HepG2 (cell line): ENCODE data around the gene RAD51C. TPM values are rescaled to one million over a fixed set of nuclear protein-coding genes. Genes with fewer than 3 reads are reported as not detected.

Experiments used
- ARID2 ChIP-seq: sonication (generic); formaldehyde crosslinking; IDR thresholded peaks from 2 replicates; pipeline ENCODE4 v1.8.1; 2022; ENCODE audit warnings: mild to moderate bottlenecking, missing genetic modification reagents, borderline replicate concordance
- HIC2 ChIP-seq: sonication (generic); formaldehyde crosslinking; IDR thresholded peaks from 2 replicates; pipeline ENCODE4 v1.9.0; 2022; ENCODE audit warnings: low read depth, missing genetic modification reagents
- MIXL1 ChIP-seq: IDR thresholded peaks from 2 replicates; pipeline ENCODE4 v1.6.1; 2016
- NFYC ChIP-seq: IDR thresholded peaks from 2 replicates; pipeline ENCODE4 v1.6.1; 2016; ENCODE audit warnings: missing genetic modification reagents, missing compliant biosample characterization
- THAP11 ChIP-seq: IDR thresholded peaks from 2 replicates; pipeline ENCODE4 v1.6.1; 2016; ENCODE audit warnings: missing biosample characterization, missing genetic modification reagents
- ZFYVE20 ChIP-seq: sonication (generic); formaldehyde crosslinking; IDR thresholded peaks from 2 replicates; pipeline ENCODE4 v1.8.0; 2023; ENCODE audit warnings: low read depth, mild to moderate bottlenecking, moderate library complexity, missing genetic modification reagents, borderline replicate concordance
- ZNF10 ChIP-seq: sonication (generic); formaldehyde crosslinking; IDR thresholded peaks from 2 replicates; pipeline ENCODE4 v1.4.0; 2020; ENCODE audit warnings: mild to moderate bottlenecking, low read depth, missing genetic modification reagents, borderline replicate concordance
- ZNF318 ChIP-seq: sonication (generic); formaldehyde crosslinking; IDR thresholded peaks from 2 replicates; pipeline ENCODE4 v1.4.0; 2020; ENCODE audit warnings: mild to moderate bottlenecking, missing genetic modification reagents
- ZNF670 ChIP-seq: sonication (generic); formaldehyde crosslinking; IDR thresholded peaks from 2 replicates; pipeline ENCODE4 v1.8.0; 2022; ENCODE audit warnings: mild to moderate bottlenecking, missing genetic modification reagents, borderline replicate concordance
- polyA plus RNA-seq, 8 experiments: library from polyadenylated mRNA; depleted of rRNA in 3 of 8; stranded (reverse) in 7 of 8; unstranded in 1 of 8; fragments of >200 nt; fragmentation: Illumina TruSeq in 4 of 8; extraction: Trizol in 4 of 8; gene quantifications; 2 replicates each; pipeline versions ENCODE4 v1.2.1 to v1.2.3, GENCODE V29; 2011 to 2016; ENCODE audit warnings: low read depth in 4 of 8, missing spikeins in 1 of 8, mixed read lengths in 1 of 8; ENCODE audit not compliant: insufficient read depth in 1 of 8
- total RNA-seq, 5 experiments: library from RNA; depleted of rRNA; stranded (reverse); fragments of >200 nt; fragmentation: Illumina TruSeq; extraction: Trizol; gene quantifications; 2 replicates each; pipeline ENCODE4 v1.2.3, GENCODE V29; 2016; ENCODE audit warnings: low read depth in 1 of 5
- TF ChIP-seq, protein P1 (sequence below): sonication (generic); formaldehyde crosslinking; IDR thresholded peaks from 2 replicates; pipeline ENCODE4 v1.4.0; 2020; ENCODE audit warnings: mild to moderate bottlenecking, missing genetic modification reagents
- TF ChIP-seq, protein P2 (sequence below): sonication (generic); formaldehyde crosslinking; IDR thresholded peaks from 2 replicates; pipeline ENCODE4 v1.4.0; 2020; ENCODE audit warnings: missing genetic modification reagents; ENCODE audit errors: not compliant biosample characterization

RAD51C gene
- total and polyA plus RNA-seq, 2 of the 13 experiments (the other 11 are each of a cell fraction or from before 2014, with no cell fraction given): 38.5 to 106 TPM

DNA sequence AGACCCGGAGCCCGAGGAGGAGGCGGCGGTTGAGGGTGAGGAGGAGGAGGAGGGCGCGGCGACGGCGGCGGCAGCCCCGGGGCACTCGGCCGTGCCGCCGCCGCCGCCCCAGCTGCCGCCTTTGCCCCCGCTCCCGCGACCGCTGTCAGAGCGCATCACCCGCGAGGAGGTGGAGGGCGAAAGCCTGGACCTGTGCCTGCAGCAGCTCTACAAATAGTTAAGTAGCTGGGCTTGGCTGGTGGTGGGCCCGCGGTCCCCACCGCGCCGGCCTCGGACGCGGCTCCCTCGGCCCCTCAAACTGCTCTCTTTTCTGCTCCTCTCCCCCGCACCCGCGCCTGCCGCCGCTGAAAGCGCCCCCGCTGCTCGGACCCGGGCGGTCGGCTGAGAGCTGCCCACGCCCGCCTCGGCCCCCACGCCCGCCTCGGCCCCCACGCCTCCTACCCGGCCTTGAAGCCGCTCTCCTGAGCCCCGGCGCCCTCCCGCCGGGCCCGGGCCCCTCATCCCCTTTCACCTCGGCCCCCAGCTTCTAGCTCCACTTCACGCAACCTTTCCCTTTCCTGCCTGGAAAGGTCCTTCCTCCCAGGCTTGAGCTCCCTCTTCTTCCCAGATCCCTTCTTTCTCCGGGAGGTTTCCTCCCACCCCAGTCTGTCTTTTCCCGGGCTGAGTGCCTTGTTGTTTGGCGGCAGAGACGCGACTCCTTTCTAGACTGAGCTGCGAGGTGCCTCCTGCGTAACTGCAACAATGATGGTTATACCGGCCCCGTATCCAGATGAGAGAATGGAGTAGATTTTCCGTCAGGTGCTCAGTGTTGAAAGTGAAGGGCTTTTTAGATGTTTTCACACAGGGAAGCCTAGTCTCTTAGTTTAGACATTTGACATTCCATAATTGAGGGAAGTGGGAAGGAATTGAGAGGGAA, 64.1 kb downstream of the RAD51C start (continued):
- TF ChIP-seq, protein P1, sequence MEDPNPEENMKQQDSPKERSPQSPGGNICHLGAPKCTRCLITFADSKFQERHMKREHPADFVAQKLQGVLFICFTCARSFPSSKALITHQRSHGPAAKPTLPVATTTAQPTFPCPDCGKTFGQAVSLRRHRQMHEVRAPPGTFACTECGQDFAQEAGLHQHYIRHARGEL (CRISPR knock-in tag): no peak
- TF ChIP-seq ZNF670 (CRISPR knock-in tag): no peak
- TF ChIP-seq ZNF318 (CRISPR knock-in tag): no peak
- TF ChIP-seq ZNF10: no peak
- no peak for TF ChIP-seq ZFYVE20 (CRISPR knock-in tag)
- no peak for TF ChIP-seq MIXL1
- TF ChIP-seq NFYC (CRISPR knock-in tag): no peak
- 0 out of 2 replicates have a peak, but pooled peaks have one; percentile 40 for TF ChIP-seq ARID2 (CRISPR knock-in tag)
- no peak for TF ChIP-seq HIC2 (CRISPR knock-in tag)
- no peak for TF ChIP-seq THAP11 (CRISPR knock-in tag)
- TF ChIP-seq, protein P2, sequence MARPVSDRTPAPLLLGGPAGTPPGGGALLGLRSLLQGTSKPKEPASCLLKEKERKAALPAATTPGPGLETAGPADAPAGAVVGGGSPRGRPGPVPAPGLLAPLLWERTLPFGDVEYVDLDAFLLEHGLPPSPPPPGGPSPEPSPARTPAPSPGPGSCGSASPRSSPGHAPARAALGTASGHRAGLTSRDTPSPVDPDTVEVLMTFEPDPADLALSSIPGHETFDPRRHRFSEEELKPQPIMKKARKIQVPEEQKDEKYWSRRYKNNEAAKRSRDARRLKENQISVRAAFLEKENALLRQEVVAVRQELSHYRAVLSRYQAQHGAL (CRISPR knock-in tag): no peak
